ENCODE data around the gene ZDHHC13.

GRCh38 chr11:19225581-19225980 is 108.6 kb downstream of the ZDHHC13 start:
- TF ChIP-seq POLR2A (IDR thresholded peaks at IDR 0.05): no peak
- TF ChIP-seq CTCF (IDR thresholded peaks at IDR 0.05): no peak
